K562 (cell line): ENCODE data around the gene ACBD5. TPM values are rescaled to one million over a fixed set of nuclear protein-coding genes. Genes with fewer than 3 reads are reported as not detected.

Experiments
- ARHGAP35 ChIP-seq: fragments of 450-650 bp; IDR thresholded peaks from 2 replicates; pipeline ENCODE4 v1.6.1; 2018; ENCODE audit not compliant: partially characterized antibody
- ARID1B ChIP-seq: fragments of 450-650 bp; IDR thresholded peaks from 2 replicates; pipeline ENCODE4 v1.6.1; 2016; ENCODE audit warnings: antibody characterized with exemption, mild to moderate bottlenecking, inconsistent platforms
- BRD9 ChIP-seq: fragments of 450-650 bp; IDR thresholded peaks from 2 replicates; pipeline ENCODE4 v1.6.1; 2018; ENCODE audit warnings: low read depth; ENCODE audit not compliant: partially characterized antibody
- CREM ChIP-seq: IDR thresholded peaks from 2 replicates; pipeline ENCODE4 v1.6.1; 2014; ENCODE audit warnings: antibody characterized with exemption, low read depth
- E2F8 ChIP-seq: fragments of 450-650 bp; IDR thresholded peaks from 2 replicates; pipeline ENCODE4 v1.7.1; 2018; ENCODE audit warnings: mild to moderate bottlenecking, low read depth; ENCODE audit not compliant: partially characterized antibody
- EP300 ChIP-seq: IDR thresholded peaks from 2 replicates; pipeline ENCODE4 v1.6.1; 2012; ENCODE audit warnings: low read length, improper control_type of control experiment
- ETS2 ChIP-seq: IDR thresholded peaks from 2 replicates; pipeline ENCODE4 v1.6.1; 2016; ENCODE audit warnings: borderline replicate concordance, missing genetic modification characterization, mild to moderate bottlenecking, moderate library complexity, missing compliant biosample characterization; ENCODE audit not compliant: poor library complexity, severe bottlenecking
- ETV5 ChIP-seq: sonication (generic); formaldehyde crosslinking; IDR thresholded peaks from 2 replicates; pipeline ENCODE4 v1.4.0; 2020; ENCODE audit warnings: low read depth, mild to moderate bottlenecking, missing genetic modification reagents
- JUNB ChIP-seq: fragments of 450-650 bp; formaldehyde crosslinking; conservative IDR thresholded peaks from 2 replicates; pipeline ENCODE4 v1.4.0; 2020; ENCODE audit warnings: mild to moderate bottlenecking
- KLF1 ChIP-seq: fragments of 450-650 bp; IDR thresholded peaks from 2 replicates; pipeline ENCODE4 v1.6.1; 2016; ENCODE audit warnings: missing genetic modification characterization, missing compliant biosample characterization
- MCM2 ChIP-seq: fragments of 450-650 bp; IDR thresholded peaks from 2 replicates; pipeline ENCODE4 v1.6.1; 2017; ENCODE audit warnings: low read depth, mild to moderate bottlenecking
- NCOA6 ChIP-seq: fragments of 450-650 bp; IDR thresholded peaks from 2 replicates; pipeline ENCODE4 v1.6.1; 2017; ENCODE audit warnings: mild to moderate bottlenecking
- NCOR1 ChIP-seq: fragments of 450-650 bp; IDR thresholded peaks from 2 replicates; pipeline ENCODE4 v1.6.1; 2016; ENCODE audit warnings: mild to moderate bottlenecking, moderate library complexity
- NFIC ChIP-seq: fragments of 450-650 bp; IDR thresholded peaks from 2 replicates; pipeline ENCODE4 v1.6.1; 2017; ENCODE audit warnings: mild to moderate bottlenecking, inconsistent platforms
- POLR2AphosphoS5 ChIP-seq: IDR thresholded peaks from 2 replicates; pipeline ENCODE4 v1.6.1; 2011; ENCODE audit warnings: mild to moderate bottlenecking, low read depth, low read length, moderate library complexity; ENCODE audit not compliant: control insufficient read depth, insufficient read depth
- SETDB1 ChIP-seq: IDR thresholded peaks from one replicate; pipeline ENCODE4 v1.6.1; 2012; ENCODE audit warnings: low read length, control low read depth, inconsistent platforms
- TARDBP ChIP-seq: fragments of 450-650 bp; IDR thresholded peaks from 2 replicates; pipeline ENCODE4 v1.6.1; 2016
- TFAM ChIP-seq: fragments of 250-450 bp; sonication (Bioruptor Pico); conservative IDR thresholded peaks from 2 replicates; pipeline ENCODE4 v1.5.0; 2021; ENCODE audit warnings: mild to moderate bottlenecking, moderate library complexity
- ZNF146 ChIP-seq: IDR thresholded peaks from one replicate; pipeline ENCODE4 v1.6.1; 2018; ENCODE audit warnings: missing compliant biosample characterization; ENCODE audit not compliant: unreplicated experiment
- ZNF316 ChIP-seq: fragments of 450-650 bp; IDR thresholded peaks from 2 replicates; pipeline ENCODE4 v1.6.1; 2016
- ZNF780A ChIP-seq: fragments of 250-450 bp; sonication (Bioruptor Pico); IDR thresholded peaks from 2 replicates; pipeline ENCODE4 v1.5.0; 2021; ENCODE audit warnings: mild to moderate bottlenecking
- polyA plus RNA-seq, 8 experiments: library from polyadenylated mRNA; depleted of rRNA in 4 of 8; stranded (reverse) in 5 of 8; unstranded in 3 of 8; fragments of >200 nt; fragmentation: Nextera tagmentation in 2 of 8; fragmentation: Illumina TruSeq in 1 of 8; extraction: Ambion mirVana in 2 of 8; extraction: Trizol in 1 of 8; gene quantifications; 2 replicates each; pipeline versions ENCODE4 v1.2.1 to v1.2.3, GENCODE V29; 2011 to 2014; ENCODE audit warnings: inconsistent platforms in 1 of 8, missing spikeins in 1 of 8
- total RNA-seq, 7 experiments: library from RNA; depleted of rRNA in 6 of 7; stranded (reverse); fragments of >200 nt in 6 of 7; fragmentation: Illumina TruSeq in 2 of 7; extraction: Trizol in 2 of 7; gene quantifications; 2 replicates each; pipeline versions ENCODE4 v1.2.1 to v1.2.3, GENCODE V29; 2011 to 2021; ENCODE audit warnings: low replicate concordance in 1 of 7
- TF ChIP-seq, protein P1 (sequence below): fragments of 450-650 bp; IDR thresholded peaks from 2 replicates; pipeline ENCODE4 v1.6.1; 2016; ENCODE audit warnings: mild to moderate bottlenecking
- TF ChIP-seq, protein P2 (sequence below): fragments of 250-450 bp; sonication (Bioruptor Pico); IDR thresholded peaks from 2 replicates; pipeline ENCODE4 v1.5.1; 2021; ENCODE audit warnings: mild to moderate bottlenecking
- TF ChIP-seq, protein P3 (sequence below): fragments of 250-450 bp; sonication (Bioruptor Pico); IDR thresholded peaks from 2 replicates; pipeline ENCODE4 v1.8.0; 2021; ENCODE audit warnings: borderline replicate concordance, mild to moderate bottlenecking, moderate library complexity; ENCODE audit not compliant: poor library complexity, severe bottlenecking

ACBD5 gene
- total and polyA plus RNA-seq, 9 of the 15 experiments (the other 6 are each of a cell fraction or from before 2014, with no cell fraction given) = 1.5 to 10.3 (median 7.8) TPM

GRCh38 chr10:27252267-27253000 is 11.8 kb upstream of the ACBD5 start (continued):
- TF ChIP-seq ETV5 (no peak), JUNB (CRISPR knock-in tag) (no peak), TARDBP (no peak), ZNF316 (no peak), ARID1B (0 out of 2 replicates have a peak, but pooled peaks have one; percentile 19), TFAM (CRISPR knock-in tag) (no peak), CREM (peak; percentile 50; the same call in 1 of the 2 replicates), KLF1 (tag) (no peak), MCM2 (no peak), BRD9 (no peak), ETS2 (tag) (no peak), ZNF146 (CRISPR knock-in tag) (no peak), POLR2AphosphoS5 (peak; percentile 71), NFIC (peak; percentile 41), E2F8 (no peak), ARHGAP35 (no peak), EP300 (no peak), NCOR1 (no peak), NCOA6 (no peak), SETDB1 (no peak), ZNF780A (CRISPR knock-in tag) (no peak)
- TF ChIP-seq, protein P1, sequence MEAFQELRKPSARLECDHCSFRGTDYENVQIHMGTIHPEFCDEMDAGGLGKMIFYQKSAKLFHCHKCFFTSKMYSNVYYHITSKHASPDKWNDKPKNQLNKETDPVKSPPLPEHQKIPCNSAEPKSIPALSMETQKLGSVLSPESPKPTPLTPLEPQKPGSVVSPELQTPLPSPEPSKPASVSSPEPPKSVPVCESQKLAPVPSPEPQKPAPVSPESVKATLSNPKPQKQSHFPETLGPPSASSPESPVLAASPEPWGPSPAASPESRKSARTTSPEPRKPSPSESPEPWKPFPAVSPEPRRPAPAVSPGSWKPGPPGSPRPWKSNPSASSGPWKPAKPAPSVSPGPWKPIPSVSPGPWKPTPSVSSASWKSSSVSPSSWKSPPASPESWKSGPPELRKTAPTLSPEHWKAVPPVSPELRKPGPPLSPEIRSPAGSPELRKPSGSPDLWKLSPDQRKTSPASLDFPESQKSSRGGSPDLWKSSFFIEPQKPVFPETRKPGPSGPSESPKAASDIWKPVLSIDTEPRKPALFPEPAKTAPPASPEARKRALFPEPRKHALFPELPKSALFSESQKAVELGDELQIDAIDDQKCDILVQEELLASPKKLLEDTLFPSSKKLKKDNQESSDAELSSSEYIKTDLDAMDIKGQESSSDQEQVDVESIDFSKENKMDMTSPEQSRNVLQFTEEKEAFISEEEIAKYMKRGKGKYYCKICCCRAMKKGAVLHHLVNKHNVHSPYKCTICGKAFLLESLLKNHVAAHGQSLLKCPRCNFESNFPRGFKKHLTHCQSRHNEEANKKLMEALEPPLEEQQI = no peak; the same call in 1 of the 2 replicates
- TF ChIP-seq, protein P2, sequence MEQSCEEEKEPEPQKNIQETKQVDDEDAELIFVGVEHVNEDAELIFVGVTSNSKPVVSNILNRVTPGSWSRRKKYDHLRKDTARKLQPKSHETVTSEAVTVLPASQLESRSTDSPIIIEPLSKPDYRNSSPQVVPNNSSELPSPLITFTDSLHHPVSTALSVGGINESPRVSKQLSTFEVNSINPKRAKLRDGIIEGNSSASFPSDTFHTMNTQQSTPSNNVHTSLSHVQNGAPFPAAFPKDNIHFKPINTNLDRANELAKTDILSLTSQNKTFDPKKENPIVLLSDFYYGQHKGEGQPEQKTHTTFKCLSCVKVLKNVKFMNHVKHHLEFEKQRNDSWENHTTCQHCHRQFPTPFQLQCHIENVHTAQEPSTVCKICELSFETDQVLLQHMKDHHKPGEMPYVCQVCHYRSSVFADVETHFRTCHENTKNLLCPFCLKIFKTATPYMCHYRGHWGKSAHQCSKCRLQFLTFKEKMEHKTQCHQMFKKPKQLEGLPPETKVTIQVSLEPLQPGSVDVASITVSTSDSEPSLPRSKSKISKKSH (CRISPR knock-in tag) = no peak
- TF ChIP-seq, protein P3, sequence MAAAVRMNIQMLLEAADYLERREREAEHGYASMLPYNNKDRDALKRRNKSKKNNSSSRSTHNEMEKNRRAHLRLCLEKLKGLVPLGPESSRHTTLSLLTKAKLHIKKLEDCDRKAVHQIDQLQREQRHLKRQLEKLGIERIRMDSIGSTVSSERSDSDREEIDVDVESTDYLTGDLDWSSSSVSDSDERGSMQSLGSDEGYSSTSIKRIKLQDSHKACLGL (CRISPR knock-in tag) = no peak
